ENCODE data around the gene UMPS.
"Not testable (repeated sequence)": the region's sequence is repeated elsewhere in the genome, so short reads cannot be mapped to it uniquely, and the experiment has no call there.

UMPS gene

GRCh38 chr3:124730129-124730940 is at the start of gene UMPS:
Gene UMPS, plus strand, starts transcription at chr3:124730452. Its CDS starts 20 bp downstream, at chr3:124730472.
- peak; percentile 84 for DNase-seq (ENCODE audit: low spot score)

- DNase-seq (ENCODE audit: low spot score) = no peak
Observed at GRCh38 chr3:124680521-124680920, 49.7 kb upstream of the UMPS start.

DNA sequence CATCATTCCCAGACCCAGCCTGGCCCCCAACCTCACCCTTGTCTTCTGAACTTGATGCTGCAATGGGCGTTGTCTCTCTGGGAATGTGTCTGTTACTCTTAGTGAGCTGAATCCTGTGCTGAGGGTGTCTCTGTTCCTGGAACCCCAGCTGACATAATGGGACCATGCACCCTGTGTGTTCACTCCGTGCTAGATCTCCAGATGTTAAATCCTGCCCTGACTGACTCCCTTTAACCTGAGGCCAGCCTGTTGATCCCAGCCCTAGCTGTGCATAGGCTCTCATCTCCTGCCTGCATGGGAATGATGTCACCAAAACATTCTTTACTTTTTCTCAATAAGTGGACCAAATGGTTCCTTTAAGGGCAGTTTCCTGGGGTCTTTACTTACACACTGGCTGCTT is 48.0 kb upstream of the UMPS start:
- DNase-seq (ENCODE audit: low spot score) = no peak

- no peak for DNase-seq (ENCODE audit: low spot score)
Observed at GRCh38 chr3:124684459-124684858, 45.8 kb upstream of the UMPS start.

DNA sequence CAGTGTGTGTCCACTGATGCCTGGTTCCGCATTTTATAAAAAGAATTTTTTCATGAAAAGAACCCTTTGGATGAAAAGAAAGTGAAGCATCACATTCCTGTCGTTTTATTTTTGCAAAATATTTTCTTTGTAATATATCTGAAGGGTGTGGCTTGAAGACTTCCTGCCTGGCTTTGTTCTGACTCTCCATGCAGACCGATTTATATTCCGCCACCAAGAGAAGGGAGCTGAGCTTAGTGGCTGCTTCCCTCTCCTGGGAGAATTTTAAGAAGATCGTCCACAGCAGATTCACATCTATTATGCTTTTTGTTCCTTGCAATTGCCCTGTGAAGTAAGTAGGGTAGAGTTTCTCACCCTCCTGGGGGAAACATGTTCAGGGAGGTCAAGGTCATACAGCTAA is 45.2 kb upstream of the UMPS start:
- DNase-seq (ENCODE audit: low spot score) = no peak

DNA sequence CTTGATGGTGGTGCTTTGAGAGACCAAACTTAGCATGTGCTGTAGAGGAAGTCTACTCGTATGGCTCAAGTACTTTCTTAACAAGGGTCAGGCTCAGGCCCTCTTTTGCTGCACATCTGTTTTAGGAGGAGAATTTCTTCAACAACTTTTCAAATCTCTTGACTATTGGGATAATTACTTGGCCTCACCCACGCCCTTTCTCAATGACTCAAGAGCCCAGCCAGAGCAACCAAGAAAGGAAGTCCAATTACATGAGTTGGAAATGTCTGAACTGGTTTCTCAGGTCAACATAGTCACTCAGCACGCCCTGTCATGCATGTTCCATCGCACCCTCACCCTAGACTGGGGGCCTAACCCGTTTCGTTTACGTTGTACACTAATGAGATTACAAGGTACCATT is 44.8 kb upstream of the UMPS start:
- no peak for DNase-seq (ENCODE audit: low spot score)

- no peak for DNase-seq (ENCODE audit: low spot score)
Observed at GRCh38 chr3:124686028-124686670, 44.1 kb upstream of the UMPS start.

DNA sequence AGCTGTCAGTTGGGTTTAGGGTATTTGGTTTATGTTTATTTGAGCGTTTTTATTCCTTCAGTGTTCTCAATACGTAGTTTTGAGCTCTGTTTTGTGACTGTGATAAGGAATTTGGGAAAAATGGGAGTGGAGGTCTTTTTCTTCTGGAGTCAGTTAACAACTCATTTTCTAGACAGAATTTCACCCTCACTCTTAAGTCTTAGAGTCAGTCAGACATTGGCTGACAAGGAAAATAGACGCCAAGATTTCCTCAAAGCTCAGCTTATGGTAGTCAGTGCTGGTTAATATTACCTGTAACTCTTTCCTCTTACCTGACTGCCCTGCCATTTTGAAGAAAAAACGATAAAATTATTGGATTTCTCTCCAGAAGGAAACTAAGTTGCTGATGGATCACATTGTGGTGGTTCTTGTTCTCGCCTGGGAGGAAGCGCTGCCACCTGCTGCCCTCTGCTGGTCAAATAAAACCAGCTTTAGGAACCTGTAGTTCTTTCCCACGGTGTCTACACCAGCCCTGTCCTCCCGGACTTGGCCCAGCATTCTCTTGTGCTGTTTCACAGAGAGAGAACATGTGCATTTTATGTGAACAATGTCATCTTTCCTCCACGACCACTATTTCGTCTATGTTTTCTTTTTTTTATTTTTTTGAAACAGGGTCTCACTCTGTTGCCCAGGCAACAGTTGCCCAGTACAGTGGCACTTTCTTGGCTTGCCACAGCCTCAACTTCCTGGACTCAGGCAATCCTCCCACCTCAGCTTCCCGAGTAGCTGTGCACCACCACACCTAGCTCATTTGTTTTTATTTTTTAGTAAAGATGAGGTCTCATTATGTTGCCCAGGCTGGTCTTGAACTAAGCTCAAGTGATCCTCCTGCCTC is 41.4 kb upstream of the UMPS start:
- peak; percentile 81 for DNase-seq (ENCODE audit: low spot score)

GRCh38 chr3:124691599-124691998 is 38.7 kb upstream of the UMPS start:
- DNase-seq (ENCODE audit: low spot score) = no peak

- DNase-seq (ENCODE audit: low spot score) = no peak
Observed at GRCh38 chr3:124694486-124694885, 35.8 kb upstream of the UMPS start.

- no peak for DNase-seq (ENCODE audit: low spot score)
Observed at GRCh38 chr3:124695369-124695768, 34.9 kb upstream of the UMPS start.

DNA sequence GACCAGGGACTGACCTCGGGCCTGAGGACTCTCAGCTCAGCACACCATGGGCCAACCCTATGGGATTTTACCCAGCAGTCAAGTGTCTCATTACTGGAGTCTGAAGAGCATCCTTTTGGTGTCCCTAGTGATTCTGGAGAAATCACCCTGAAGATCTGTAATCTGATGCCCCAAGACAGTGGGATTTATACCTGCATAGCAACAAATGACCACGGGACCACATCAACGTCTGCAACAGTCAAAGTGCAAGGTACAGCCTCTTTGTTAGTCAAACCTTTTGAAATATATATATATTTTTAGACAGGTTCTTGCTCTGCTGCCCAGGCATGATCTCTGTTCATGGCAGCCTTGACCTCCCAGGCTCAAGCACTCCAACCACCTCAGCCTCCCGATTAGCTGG is 34.2 kb upstream of the UMPS start:
- no peak for DNase-seq (ENCODE audit: low spot score)

GRCh38 chr3:124697302-124697701 is 33.0 kb upstream of the UMPS start:
- DNase-seq (ENCODE audit: low spot score) = no peak

DNA sequence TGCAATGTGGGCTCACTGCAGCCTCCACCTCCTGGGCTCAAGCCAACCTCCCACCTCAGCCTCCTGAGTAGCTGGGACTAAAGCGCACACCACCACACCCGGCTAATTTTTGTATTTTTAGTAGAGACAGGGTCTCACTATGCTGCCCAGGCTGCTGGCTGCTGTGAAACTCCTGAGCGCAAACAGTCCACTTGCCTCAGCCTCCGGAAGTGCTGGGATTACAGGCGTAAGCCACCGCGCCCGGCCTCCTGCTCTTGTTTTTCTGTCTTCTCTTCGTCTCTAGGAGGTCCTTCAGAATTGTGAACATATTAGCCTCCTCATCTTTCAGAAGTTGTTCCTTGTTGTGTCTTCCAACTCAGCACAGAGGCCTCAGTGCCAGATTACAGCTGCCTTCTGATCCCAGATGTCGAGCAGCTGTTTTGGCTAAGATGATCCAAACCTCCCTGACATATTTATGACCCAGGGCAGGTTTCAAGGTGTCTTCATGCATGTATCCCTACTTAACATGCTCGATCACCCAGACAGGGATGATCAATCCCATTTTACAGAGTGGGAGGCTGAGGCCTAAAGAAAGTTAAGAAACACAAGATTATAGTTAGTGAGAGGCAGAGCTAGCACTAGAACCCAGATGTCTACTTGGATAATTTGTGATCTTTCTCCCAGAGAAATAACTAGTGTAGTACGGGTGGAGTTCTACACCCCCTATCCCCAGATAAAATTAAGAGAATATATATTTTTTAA is 32.1 kb upstream of the UMPS start:
- no peak for DNase-seq (ENCODE audit: low spot score)

- DNase-seq (ENCODE audit: low spot score) = no peak
Observed at GRCh38 chr3:124699051-124699450, 31.2 kb upstream of the UMPS start.

- no peak for DNase-seq (ENCODE audit: low spot score)
Observed at GRCh38 chr3:124699686-124700396, 30.4 kb upstream of the UMPS start.

- DNase-seq (ENCODE audit: low spot score) = no peak
Observed at GRCh38 chr3:124700880-124701684, 29.2 kb upstream of the UMPS start.

DNA sequence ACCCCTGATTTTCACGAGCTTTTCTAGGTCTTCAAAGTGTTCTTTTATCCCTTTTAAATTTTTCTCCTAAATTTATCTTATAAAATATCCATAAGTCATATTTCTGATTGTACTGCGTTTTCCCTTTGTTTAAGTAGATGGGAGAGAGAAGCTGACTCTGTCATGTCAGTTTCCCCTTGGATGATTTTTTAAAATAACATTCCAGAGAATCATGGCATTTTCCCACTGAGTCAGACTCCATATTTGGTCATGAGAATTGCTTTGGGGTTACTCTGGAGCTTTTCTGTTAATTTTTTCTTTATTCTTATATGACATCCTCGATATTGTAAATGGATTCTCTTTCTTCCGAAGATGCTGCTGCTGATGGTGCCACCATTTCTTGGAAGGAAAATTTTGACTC is 28.6 kb upstream of the UMPS start:
- no peak for DNase-seq (ENCODE audit: low spot score)

DNA sequence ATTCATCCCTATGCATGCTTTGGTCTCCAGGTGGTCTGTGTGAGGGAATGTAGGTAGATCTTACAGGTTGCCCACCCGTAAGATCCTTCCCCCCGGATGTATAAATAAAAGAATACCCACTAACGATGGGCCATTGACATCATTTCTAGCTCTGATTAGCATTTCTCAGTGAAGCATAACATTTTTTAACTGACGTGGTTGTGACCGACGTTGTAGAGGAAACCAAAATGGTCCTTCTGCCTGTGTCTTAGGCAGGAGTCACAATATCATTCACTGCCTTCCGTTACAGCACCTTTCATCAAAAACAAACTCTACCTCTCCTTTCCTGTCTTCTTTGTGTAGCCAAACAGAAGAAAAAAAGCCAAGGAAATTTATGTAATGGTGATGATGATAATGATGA is 27.3 kb upstream of the UMPS start:
- no peak for DNase-seq (ENCODE audit: low spot score)

DNA sequence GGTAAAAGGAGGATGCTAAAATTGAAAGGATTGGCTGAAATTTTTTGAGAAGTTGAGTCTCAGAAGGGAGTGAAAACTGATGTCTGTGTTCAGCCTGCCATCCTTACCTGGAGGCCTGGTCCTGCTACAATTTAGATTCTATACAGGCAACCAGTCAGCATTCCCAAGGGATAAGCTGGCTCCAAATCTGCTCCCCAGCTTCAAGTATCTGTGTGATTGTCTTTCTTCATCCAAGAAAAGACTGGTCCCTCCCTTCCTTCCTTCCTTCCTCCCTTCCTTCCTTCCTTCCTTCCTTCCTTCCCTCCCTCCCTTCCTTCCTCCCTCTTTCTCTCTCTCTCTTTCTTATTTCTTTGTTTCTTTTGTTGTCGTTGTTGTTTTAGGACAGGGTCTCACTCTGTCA is 24.7 kb upstream of the UMPS start:
- DNase-seq (ENCODE audit: low spot score) = no peak

GRCh38 chr3:124707223-124707622 is 23.0 kb upstream of the UMPS start:
- DNase-seq (ENCODE audit: low spot score) = not testable (repeated sequence)

All from LoVo (cell line).